Upper lobe of left lung (tissue), 4 donors: Measurements from ENCODE around the gene TP53BP1.

Experiments
- EP300 ChIP-seq, 4 donors: sonication (generic); formaldehyde crosslinking; IDR thresholded peaks; one replicate each; pipeline ENCODE4 v1.5.1; 2017; ENCODE audit warnings: antibody characterized with exemption in 4 of 4, control low read depth in 2 of 4
- POLR2A ChIP-seq, 4 donors: fragments of 450-650 bp; IDR thresholded peaks; one replicate each; pipeline ENCODE4 v1.5.1; 2016 to 2017; ENCODE audit warnings: antibody characterized with exemption in 4 of 4, mild to moderate bottlenecking in 2 of 4
- POLR2AphosphoS5 ChIP-seq, 2 donors: sonication (generic); formaldehyde crosslinking; IDR thresholded peaks; one replicate each; pipeline ENCODE4 v1.5.1; 2017; ENCODE audit warnings: antibody characterized with exemption in 2 of 2
- TF ChIP-seq, protein P1 (sequence below), 6 experiments: fragments of 450-650 bp in 4 of 6; fragments of 200-600 bp in 2 of 6; sonication (generic) in 2 of 6; IDR thresholded peaks; one replicate each; pipeline ENCODE4 v1.5.1; 2016 to 2019; ENCODE audit warnings: antibody characterized with exemption in 6 of 6

DNA sequence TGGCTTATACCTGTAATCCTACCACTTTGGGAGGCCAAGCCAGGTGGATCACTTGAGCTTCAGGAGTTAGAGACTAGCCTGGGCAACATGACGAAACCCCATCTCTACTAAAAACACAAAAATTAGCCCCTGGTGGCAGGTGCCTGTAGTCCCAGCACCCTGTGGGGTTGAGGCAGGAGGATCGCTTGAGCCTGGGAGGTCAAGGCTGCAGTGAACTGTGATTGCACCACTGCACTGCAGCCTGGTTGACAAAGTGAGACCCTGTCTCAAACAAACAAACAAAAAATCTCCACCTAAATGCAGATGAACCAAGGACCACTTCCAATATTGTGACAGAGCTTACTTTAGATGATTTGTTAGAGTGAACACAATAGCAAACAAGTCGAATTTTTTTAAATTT is 53.7 kb downstream of the TP53BP1 start:
- TF ChIP-seq, protein P1, sequence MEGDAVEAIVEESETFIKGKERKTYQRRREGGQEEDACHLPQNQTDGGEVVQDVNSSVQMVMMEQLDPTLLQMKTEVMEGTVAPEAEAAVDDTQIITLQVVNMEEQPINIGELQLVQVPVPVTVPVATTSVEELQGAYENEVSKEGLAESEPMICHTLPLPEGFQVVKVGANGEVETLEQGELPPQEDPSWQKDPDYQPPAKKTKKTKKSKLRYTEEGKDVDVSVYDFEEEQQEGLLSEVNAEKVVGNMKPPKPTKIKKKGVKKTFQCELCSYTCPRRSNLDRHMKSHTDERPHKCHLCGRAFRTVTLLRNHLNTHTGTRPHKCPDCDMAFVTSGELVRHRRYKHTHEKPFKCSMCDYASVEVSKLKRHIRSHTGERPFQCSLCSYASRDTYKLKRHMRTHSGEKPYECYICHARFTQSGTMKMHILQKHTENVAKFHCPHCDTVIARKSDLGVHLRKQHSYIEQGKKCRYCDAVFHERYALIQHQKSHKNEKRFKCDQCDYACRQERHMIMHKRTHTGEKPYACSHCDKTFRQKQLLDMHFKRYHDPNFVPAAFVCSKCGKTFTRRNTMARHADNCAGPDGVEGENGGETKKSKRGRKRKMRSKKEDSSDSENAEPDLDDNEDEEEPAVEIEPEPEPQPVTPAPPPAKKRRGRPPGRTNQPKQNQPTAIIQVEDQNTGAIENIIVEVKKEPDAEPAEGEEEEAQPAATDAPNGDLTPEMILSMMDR (IDR thresholded peaks at IDR 0.05), result no peak
- no peak for TF ChIP-seq POLR2AphosphoS5 (IDR thresholded peaks at IDR 0.05)
- no peak for TF ChIP-seq POLR2A (IDR thresholded peaks at IDR 0.05)
- no peak for TF ChIP-seq EP300 (IDR thresholded peaks at IDR 0.05)
